K562 (cell line): Measurements from ENCODE around the gene SH2D4B. TPM values are rescaled to one million over a fixed set of nuclear protein-coding genes. Genes with fewer than 3 reads are reported as not detected.
A peak's percentile ranks its signal among the peaks of the same experiment; 100 is the strongest.

ENCODE experiments used
- ATAC-seq: fragments of 200-7000 bp; cut with Tn5 transposase; 3 replicates; pipeline ENCODE4 v1.9.1; 2020; ENCODE audit warnings: moderate library complexity
- BruUV-seq: library from RNA; stranded (reverse); fragments of 400-500 nt; replicated peaks from 2 replicates; lab custom pipeline; 2021; lab: Mats Ljungman, UMichigan
- CTCF ChIA-PET: fragments of 300-600 bp; formaldehyde crosslinking; extraction: SDS; loops from one replicate; lab custom pipeline; 2021; ENCODE audit warnings: low intra/inter-chr PET ratio; lab: Yijun Ruan, JAX
- POLR2A ChIA-PET: fragments of 300-600, 350-650 bp; sonication (Branson Sonifier 250); formaldehyde crosslinking; extraction: SDS; loops from one replicate; lab custom pipeline; 2021; ENCODE audit warnings: antibody characterized with exemption, inconsistent platforms; lab: Yijun Ruan, JAX
- DNase-seq, 4 experiments: peaks; one replicate each; pipeline versions ENCODE4 v3.0.0 to v3.0.0-alpha.2; 2011 to 2018; ENCODE audit warnings: low spot score in 3 of 4, mixed read lengths in 3 of 4; ENCODE audit errors: extremely low read depth in 1 of 4
- FAIRE-seq: peaks from 2 replicates; lab custom pipeline; 2011; peaks lifted over from hg19 to GRCh38; lab: Jason Lieb, UNC
- H2AFZ ChIP-seq: 2 replicates; pipeline ENCODE4 v1.6.0; 2011; ENCODE audit warnings: low read depth, low read length, control low read depth, inconsistent platforms
- H3K27ac ChIP-seq: fragments of 200-600 bp; 3 replicates; pipeline ENCODE4 v1.8.0; 2011; ENCODE audit warnings: low read depth, mild to moderate bottlenecking, control low read depth, inconsistent platforms, low read length, moderate library complexity, mixed read lengths; ENCODE audit errors: extremely low read depth
- H3K27me3 ChIP-seq, 2 experiments: fragments of 300-600 bp in 1 of 2; 2 replicates in 1 of 2; 3 replicates in 1 of 2; pipeline versions ENCODE4 v1.6.0 to v1.8.0; 2011; ENCODE audit warnings: inconsistent platforms in 2 of 2, low read length in 2 of 2, mild to moderate bottlenecking in 1 of 2, mixed read lengths in 1 of 2, moderate library complexity in 1 of 2; ENCODE audit not compliant: control insufficient read depth in 2 of 2, insufficient read depth in 2 of 2
- H3K36me3 ChIP-seq: fragments of 300-600 bp; 3 replicates; pipeline ENCODE4 v1.8.0; 2011; ENCODE audit warnings: mild to moderate bottlenecking, low read length, inconsistent platforms; ENCODE audit not compliant: control insufficient read depth, insufficient read depth
- H3K4me1 ChIP-seq, 2 experiments: fragments of 200-600 bp in 1 of 2; replicated peaks in 1 of 2; 2 replicates in 1 of 2; 3 replicates in 1 of 2; pipeline versions ENCODE4 v1.5.1 to v1.8.0; 2011; ENCODE audit warnings: inconsistent platforms in 2 of 2, low read length in 2 of 2, mild to moderate bottlenecking in 1 of 2, mixed read lengths in 1 of 2, moderate library complexity in 1 of 2; ENCODE audit not compliant: control insufficient read depth in 2 of 2, insufficient read depth in 2 of 2
- H3K4me2 ChIP-seq: 2 replicates; pipeline ENCODE4 v1.6.1; 2011; ENCODE audit warnings: low read length, control low read depth, inconsistent platforms, mixed read lengths; ENCODE audit not compliant: insufficient read depth
- H3K4me3 ChIP-seq: fragments of 200-600 bp; sonication (generic), shearing (Covaris generic); 2 replicates; pipeline ENCODE4 v1.5.1; 2016; ENCODE audit warnings: control low read depth, inconsistent platforms
- H3K79me2 ChIP-seq: fragments of 200-600 bp; 3 replicates; pipeline ENCODE4 v1.8.0; 2011; ENCODE audit warnings: low read length, inconsistent platforms; ENCODE audit not compliant: control insufficient read depth, insufficient read depth
- H3K9ac ChIP-seq, 2 experiments: 2 replicates each; pipeline versions ENCODE4 v1.6.0 to v1.6.1; 2011; ENCODE audit warnings: low read depth in 2 of 2, low read length in 2 of 2, control low read depth in 1 of 2, inconsistent platforms in 1 of 2, mild to moderate bottlenecking in 1 of 2, mixed read lengths in 1 of 2; ENCODE audit not compliant: insufficient read depth in 1 of 2
- H3K9me1 ChIP-seq: one replicate; pipeline ENCODE4 v1.6.0; 2011; ENCODE audit warnings: inconsistent platforms, mild to moderate bottlenecking, low read length, moderate library complexity; ENCODE audit not compliant: control insufficient read depth, insufficient read depth
- H3K9me3 ChIP-seq: replicated peaks from 2 replicates; pipeline ENCODE4 v1.5.1; 2011; ENCODE audit warnings: low read depth, low read length, inconsistent platforms; ENCODE audit not compliant: control insufficient read depth, insufficient read depth
- H4K20me1 ChIP-seq: replicated peaks from 2 replicates; pipeline ENCODE4 v1.6.1; 2011; ENCODE audit warnings: low read length, inconsistent platforms, mixed read lengths; ENCODE audit not compliant: control insufficient read depth, insufficient read depth
- ATF1 ChIP-seq, 2 experiments: fragments of 450-650 bp in 1 of 2; IDR thresholded peaks; 2 replicates each; pipeline ENCODE4 v1.6.1; 2016; ENCODE audit warnings: missing compliant biosample characterization in 1 of 2, missing genetic modification characterization in 1 of 2
- BRCA1 ChIP-seq, 2 experiments: fragments of 450-650 bp in 1 of 2; sonication (generic) in 1 of 2; formaldehyde crosslinking in 1 of 2; IDR thresholded peaks; 2 replicates each; pipeline versions ENCODE4 v1.5.0 to v1.6.1; 2017 to 2020; ENCODE audit warnings: mild to moderate bottlenecking in 1 of 2, missing genetic modification reagents in 1 of 2
- CREM ChIP-seq: IDR thresholded peaks from 2 replicates; pipeline ENCODE4 v1.6.1; 2014; ENCODE audit warnings: antibody characterized with exemption, low read depth
- GTF3C2 ChIP-seq: IDR thresholded peaks from 3 replicates; pipeline ENCODE4 v1.6.1; 2011; ENCODE audit warnings: borderline replicate concordance, mild to moderate bottlenecking, moderate library complexity; ENCODE audit not compliant: insufficient read length; ENCODE audit errors: extremely low read depth
- HIVEP1 ChIP-seq: fragments of 250-450 bp; sonication (Bioruptor Pico); IDR thresholded peaks from 2 replicates; pipeline ENCODE4 v1.4.0; 2020; ENCODE audit warnings: mild to moderate bottlenecking
- HMG20B ChIP-seq: fragments of 250-450 bp; sonication (Bioruptor Pico); IDR thresholded peaks from 2 replicates; pipeline ENCODE4 v1.5.0; 2021; ENCODE audit warnings: mild to moderate bottlenecking
- MTA2 ChIP-seq: fragments of 450-650 bp; IDR thresholded peaks from 2 replicates; pipeline ENCODE4 v1.6.1; 2016; ENCODE audit warnings: low read depth
- NR2C1 ChIP-seq, 2 experiments: fragments of 450-650 bp; IDR thresholded peaks; 2 replicates each; pipeline ENCODE4 v1.6.1; 2017; ENCODE audit warnings: mild to moderate bottlenecking in 2 of 2, antibody characterized with exemption in 1 of 2, inconsistent platforms in 1 of 2, missing compliant biosample characterization in 1 of 2, missing genetic modification characterization in 1 of 2
- PURB ChIP-seq: sonication (generic); formaldehyde crosslinking; IDR thresholded peaks from 2 replicates; pipeline ENCODE4 v1.9.0; 2021; ENCODE audit warnings: low read depth, mild to moderate bottlenecking, missing genetic modification reagents
- TCF3 ChIP-seq: sonication (generic); formaldehyde crosslinking; IDR thresholded peaks from 2 replicates; pipeline ENCODE4 v1.4.0; 2020; ENCODE audit warnings: mild to moderate bottlenecking, missing genetic modification reagents
- TEAD1 ChIP-seq, 2 experiments: fragments of 450-650 bp in 1 of 2; sonication (generic) in 1 of 2; formaldehyde crosslinking; IDR thresholded peaks; 2 replicates each; pipeline versions ENCODE4 v1.4.0 to v1.8.0; 2020 to 2022; ENCODE audit warnings: mild to moderate bottlenecking in 2 of 2, missing genetic modification reagents in 1 of 2
- ZBTB8A ChIP-seq: fragments of 450-650 bp; IDR thresholded peaks from 2 replicates; pipeline ENCODE4 v1.6.1; 2018; ENCODE audit warnings: mild to moderate bottlenecking, moderate library complexity; ENCODE audit not compliant: partially characterized antibody
- ZNF609 ChIP-seq: sonication (generic); formaldehyde crosslinking; IDR thresholded peaks from 2 replicates; pipeline ENCODE4 v1.8.1; 2023; ENCODE audit warnings: missing genetic modification reagents, mild to moderate bottlenecking, borderline replicate concordance
- WGBS: fragments of 100-300 bp; shearing (Covaris generic); methylation state at CpG from one replicate; pipeline ENCODE4 v1.1.6; 2016; ENCODE audit warnings: low coverage, mixed read lengths; ENCODE audit not compliant: insufficient coverage; ENCODE audit errors: missing lambda C conversion rate; 5-methylcytosine and 5-hydroxymethylcytosine counted together
- in situ Hi-C: fragments of 300-500 bp; cut with MboI; formaldehyde crosslinking; loops from 4 replicates; pipeline ENCODE4 v1.15.0; 2018; ENCODE audit warnings: inconsistent platforms, mixed read lengths
- intact Hi-C: fragments of 100-400 bp; cut with micrococcal nuclease; formaldehyde crosslinking; loops from 2 replicates; pipeline ENCODE4 v1.14.2; 2022
- polyA plus RNA-seq, 8 experiments: library from polyadenylated mRNA; depleted of rRNA in 4 of 8; stranded (reverse) in 5 of 8; unstranded in 3 of 8; fragments of >200 nt; fragmentation: Nextera tagmentation in 2 of 8; fragmentation: Illumina TruSeq in 1 of 8; extraction: Ambion mirVana in 2 of 8; extraction: Trizol in 1 of 8; gene quantifications; 2 replicates each; pipeline versions ENCODE4 v1.2.1 to v1.2.3, GENCODE V29; 2011 to 2014; ENCODE audit warnings: inconsistent platforms in 1 of 8, missing spikeins in 1 of 8
- total RNA-seq, 7 experiments: library from RNA; depleted of rRNA in 6 of 7; stranded (reverse); fragments of >200 nt in 6 of 7; fragmentation: Illumina TruSeq in 2 of 7; extraction: Trizol in 2 of 7; gene quantifications; 2 replicates each; pipeline versions ENCODE4 v1.2.1 to v1.2.3, GENCODE V29; 2011 to 2021; ENCODE audit warnings: low replicate concordance in 1 of 7

The SH2D4B gene
- total and polyA plus RNA-seq, 9 of the 15 experiments (the other 6 are each of a cell fraction or from before 2014, with no cell fraction given): 0.03 to 0.14 (median 0.04) TPM; not detected in 4

- Histone ChIP-seq H3K4me3 (no peak overlapping the region), H3K9me3 (peaks cover 2% of the 10 kb centered on the region; the same call in 1 of the 2 replicates), H3K4me1 (peaks cover 9 to 20% of the 10 kb centered on the region in 2 experiments; a peak in 4 of 5 replicates), H3K79me2 (no peaks in the 10 kb centered on the region), H3K9ac (0 out of 4 replicates have a peak overlapping the region, but pooled peaks of 1 of the 2 experiments have one; percentile 16), H3K9me1 (no peaks in the 10 kb centered on the region), H4K20me1 (peaks cover 4% of the 10 kb centered on the region; the same call in 1 of the 2 replicates), H3K36me3 (no peaks in the 10 kb centered on the region), H2AFZ (no peak overlapping the region), H3K27ac (no peak overlapping the region), H3K4me2 (peak overlapping the region; percentile 9; the same call in 1 of the 2 replicates), H3K27me3 (peaks cover 41 to 66% of the 10 kb centered on the region in 2 experiments)
- CTCF ChIA-PET: no interaction called here
- no peak for DNase-seq
- no peak for FAIRE-seq
- WGBS: 3% methylated on average over 9 of the region's 9 CpGs
- in situ Hi-C loops: no loop called here
- ATAC-seq: no peak
- intact Hi-C loops: no loop called here
- POLR2A ChIA-PET: interaction anchor here (0.6 to 0.8 kb wide), 2 partner anchors 21 to 1186 kb away, joined by 3 to 4 read pairs; no protein-coding TSS in a partner anchor
- BruUV-seq: no TSS peak
- TF ChIP-seq NR2C1 (IDR thresholded peaks at IDR 0.05) (no peak), NR2C1 (tag; IDR thresholded peaks at IDR 0.05) (no peak), CREM (no peak), ZBTB8A (no peak), ATF1 (CRISPR knock-in tag; IDR thresholded peaks at IDR 0.05) (no peak), ATF1 (tag; IDR thresholded peaks at IDR 0.05) (no peak), TCF3 (CRISPR knock-in tag) (no peak), GTF3C2 (no peak), HMG20B (CRISPR knock-in tag) (no peak), ZNF609 (no peak), MTA2 (no peak), PURB (CRISPR knock-in tag) (no peak), BRCA1 (IDR thresholded peaks at IDR 0.05) (no peak), BRCA1 (CRISPR knock-in tag; IDR thresholded peaks at IDR 0.05) (no peak), HIVEP1 (CRISPR knock-in tag) (no peak), TEAD1 (CRISPR knock-in tag; IDR thresholded peaks at IDR 0.05) (no peak)
These were observed 2.9 kb downstream of the SH2D4B start for GRCh38 chr10:80540618-80540980.
